Gastroesophageal sphincter (tissue), 4 donors: Measurements from ENCODE around the gene KCNA1. TPM values are rescaled to one million over a fixed set of nuclear protein-coding genes. Genes with fewer than 3 reads are reported as not detected.
A peak's percentile ranks its signal among the peaks of the same experiment; 100 is the strongest.

Experiments used
- ATAC-seq: fragments of 150-250 bp; one replicate; pipeline ENCODE4 v1.9.1; 2016; ENCODE audit warnings: mild to moderate bottlenecking, moderate library complexity
- H3K27ac ChIP-seq, 4 donors: fragments of 200-600 bp; sonication (generic) in 3 of 4; 1 replicate in 3 of 4; 2 replicates in 1 of 4; pipeline ENCODE4 v1.5.1; 2016 to 2019
- H3K27me3 ChIP-seq: fragments of 200-600 bp; sonication (generic); one replicate; pipeline ENCODE4 v1.5.1; 2019
- H3K36me3 ChIP-seq, 2 donors: fragments of 200-600 bp; sonication (generic); one replicate each; pipeline ENCODE4 v1.5.1; 2019; ENCODE audit warnings: control low read depth in 1 of 2
- H3K4me1 ChIP-seq, 3 donors: fragments of 200-600 bp; sonication (generic); 1 replicate in 2 of 3; 2 replicates in 1 of 3; pipeline ENCODE4 v1.5.1; 2016 to 2019; ENCODE audit warnings: control low read depth in 2 of 3
- H3K4me3 ChIP-seq, 2 donors: fragments of 200-600 bp; sonication (generic); one replicate each; pipeline ENCODE4 v1.5.1; 2019; ENCODE audit warnings: mild to moderate bottlenecking in 1 of 2, moderate library complexity in 1 of 2
- H3K9me3 ChIP-seq, 3 donors: fragments of 200-600 bp; sonication (generic); one replicate each; pipeline ENCODE4 v1.5.1; 2017 to 2019; ENCODE audit warnings: control low read depth in 2 of 3
- EP300 ChIP-seq: sonication (generic); formaldehyde crosslinking; IDR thresholded peaks from one replicate; pipeline ENCODE4 v1.6.1; 2017; ENCODE audit warnings: antibody characterized with exemption, mild to moderate bottlenecking
- POLR2A ChIP-seq, 2 donors: fragments of 450-650 bp; IDR thresholded peaks; one replicate each; pipeline ENCODE4 v1.6.1; 2017; ENCODE audit warnings: antibody characterized with exemption in 2 of 2, mild to moderate bottlenecking in 2 of 2, moderate library complexity in 1 of 2
- POLR2AphosphoS5 ChIP-seq: sonication (generic); formaldehyde crosslinking; IDR thresholded peaks from one replicate; pipeline ENCODE4 v1.6.1; 2017; ENCODE audit warnings: antibody characterized with exemption
- WGBS, 2 donors: methylation state at CpG; one replicate each; pipeline ENCODE4 v1.1.5; 2018; ENCODE audit warnings: low coverage in 1 of 2; 5-methylcytosine and 5-hydroxymethylcytosine counted together
- total RNA-seq, 4 donors: library from RNA; depleted of rRNA; stranded (reverse); fragments of >200 nt; gene quantifications; one replicate each; pipeline ENCODE4 v1.1.0, GENCODE V29; 2016
- TF ChIP-seq, protein P1 (sequence below), 4 experiments: fragments of 200-600 bp in 2 of 4; fragments of 450-650 bp in 2 of 4; sonication (generic) in 1 of 4; IDR thresholded peaks; one replicate each; pipeline ENCODE4 v1.5.1; 2017 to 2019; ENCODE audit warnings: antibody characterized with exemption in 4 of 4, mild to moderate bottlenecking in 2 of 4, moderate library complexity in 2 of 4

KCNA1 gene
- under 1 TPM in 2 of 4 donors, not detected in 2; 0.08 to 0.13 TPM for total RNA-seq

DNA sequence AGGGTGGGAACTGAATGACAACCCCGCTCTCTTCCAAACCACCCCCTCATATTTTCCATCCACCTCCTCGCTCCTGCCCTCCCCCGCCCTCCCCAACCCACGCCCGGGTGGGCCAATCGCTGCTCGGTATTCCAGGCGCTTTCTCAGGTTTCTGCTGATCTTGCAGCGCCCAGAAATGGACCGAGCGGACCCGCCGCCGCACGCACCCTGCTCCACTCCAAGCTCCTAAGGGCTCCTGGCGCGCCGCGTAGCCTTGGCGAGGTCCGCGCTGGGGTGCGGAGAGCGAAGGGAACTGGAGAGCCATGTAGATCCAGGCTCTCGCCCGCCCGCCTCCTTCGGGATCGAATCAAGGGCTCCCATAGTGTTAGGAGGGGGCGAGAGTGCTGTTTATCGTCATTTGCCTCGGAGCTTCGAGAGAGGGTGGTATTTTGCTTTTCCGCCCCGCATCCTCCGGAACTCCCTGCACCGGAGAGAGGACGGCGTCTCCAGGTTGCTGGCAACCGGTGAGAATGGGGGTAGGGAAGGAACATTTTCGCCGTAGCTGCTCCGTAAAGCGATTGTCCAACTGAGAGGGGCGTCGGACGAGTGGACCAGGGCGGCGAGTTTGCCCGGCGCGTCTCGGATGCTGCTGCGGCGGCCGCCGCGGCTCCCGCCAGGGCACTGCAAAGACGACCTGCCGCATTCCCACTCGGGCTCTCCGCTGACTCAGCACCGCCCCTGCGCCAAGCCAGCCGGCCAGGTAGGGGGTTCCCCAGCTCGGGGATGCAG lies at the start of gene KCNA1:
TSS of gene KCNA1 (plus strand) at position 172 of the 768 bp plus-strand sequence. CDS start 1,474 bp downstream, outside the sequence.
- Histone ChIP-seq H3K4me1 (peaks cover 0 to 32% (median 21%) of the 10 kb centered on the region in 3 donors), H3K4me3 (peak within 1 kb of the TSS; percentile 16 to 50), H3K27ac (no peak within 1 kb of the TSS), H3K36me3 (no peaks in the 10 kb centered on the region), H3K27me3 (peaks cover 87% of the 10 kb centered on the region), H3K9me3 (no peaks in the 10 kb centered on the region)
- peak; percentile 31 for ATAC-seq
- no peak for TF ChIP-seq EP300
- TF ChIP-seq POLR2AphosphoS5, result no peak
- no peak for TF ChIP-seq POLR2A (IDR thresholded peaks at IDR 0.05)
- TF ChIP-seq, protein P1, sequence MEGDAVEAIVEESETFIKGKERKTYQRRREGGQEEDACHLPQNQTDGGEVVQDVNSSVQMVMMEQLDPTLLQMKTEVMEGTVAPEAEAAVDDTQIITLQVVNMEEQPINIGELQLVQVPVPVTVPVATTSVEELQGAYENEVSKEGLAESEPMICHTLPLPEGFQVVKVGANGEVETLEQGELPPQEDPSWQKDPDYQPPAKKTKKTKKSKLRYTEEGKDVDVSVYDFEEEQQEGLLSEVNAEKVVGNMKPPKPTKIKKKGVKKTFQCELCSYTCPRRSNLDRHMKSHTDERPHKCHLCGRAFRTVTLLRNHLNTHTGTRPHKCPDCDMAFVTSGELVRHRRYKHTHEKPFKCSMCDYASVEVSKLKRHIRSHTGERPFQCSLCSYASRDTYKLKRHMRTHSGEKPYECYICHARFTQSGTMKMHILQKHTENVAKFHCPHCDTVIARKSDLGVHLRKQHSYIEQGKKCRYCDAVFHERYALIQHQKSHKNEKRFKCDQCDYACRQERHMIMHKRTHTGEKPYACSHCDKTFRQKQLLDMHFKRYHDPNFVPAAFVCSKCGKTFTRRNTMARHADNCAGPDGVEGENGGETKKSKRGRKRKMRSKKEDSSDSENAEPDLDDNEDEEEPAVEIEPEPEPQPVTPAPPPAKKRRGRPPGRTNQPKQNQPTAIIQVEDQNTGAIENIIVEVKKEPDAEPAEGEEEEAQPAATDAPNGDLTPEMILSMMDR (IDR thresholded peaks at IDR 0.05), result no peak
- 0% methylated on average over 1 to 12 of the region's 67 CpGs for WGBS, 2 donors

DNA sequence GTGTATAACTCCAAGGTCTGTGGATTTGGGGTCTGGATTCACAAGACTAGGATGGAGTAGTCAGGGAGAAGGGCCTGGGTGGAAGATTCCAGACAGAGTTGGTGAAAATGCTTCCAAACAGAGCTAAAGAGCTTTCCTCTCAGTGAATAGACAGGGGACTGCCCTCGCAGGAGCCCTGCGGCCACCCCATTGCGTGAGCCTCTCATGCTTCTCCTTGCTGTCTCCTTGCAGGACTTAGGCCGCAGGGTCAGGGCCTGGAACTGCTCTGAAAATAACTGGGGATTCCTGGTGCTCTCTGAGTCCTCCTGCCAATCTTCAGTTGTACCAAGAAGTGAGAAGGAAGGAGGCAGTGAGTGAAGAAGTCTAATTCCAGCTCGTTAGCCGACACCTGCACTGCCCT lies 49.0 kb upstream of the KCNA1 start:
- no peaks in the 10 kb centered on the region for H3K9me3 ChIP-seq
- H3K27me3 ChIP-seq, result peaks cover 14% of the 10 kb centered on the region
- no peak overlapping the region for H3K27ac ChIP-seq
- H3K36me3 ChIP-seq, result no peaks in the 10 kb centered on the region
- no peak overlapping the region for H3K4me3 ChIP-seq
- 83 to 87% methylated on average over 3 of the region's 6 CpGs for WGBS, 2 donors
- no peak for ATAC-seq
- TF ChIP-seq POLR2AphosphoS5, result no peak
- peaks cover 0 to 36% (median 4%) of the 10 kb centered on the region in 3 donors for H3K4me1 ChIP-seq

DNA sequence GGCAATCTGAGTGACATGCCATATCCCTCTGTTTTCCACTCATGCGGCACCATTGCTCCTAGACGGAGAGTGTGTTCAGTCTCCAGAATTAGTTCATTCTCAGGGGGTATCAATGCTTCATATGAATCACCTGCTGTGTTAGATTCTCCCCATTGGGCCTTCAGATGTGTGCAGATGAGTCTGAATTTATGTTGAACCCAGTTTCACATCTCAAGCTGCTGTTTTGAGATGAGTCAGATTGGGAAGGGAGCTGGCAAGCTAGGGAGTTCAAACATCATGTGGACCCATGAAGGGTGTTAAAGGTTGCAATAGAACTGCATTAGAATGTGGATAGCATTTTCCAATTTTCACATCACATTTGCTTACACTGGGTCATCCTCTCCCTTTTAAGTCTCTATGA lies 46.9 kb upstream of the KCNA1 start:
- H3K4me1 ChIP-seq, result peaks cover 0 to 37% (median 4%) of the 10 kb centered on the region in 3 donors
- H3K27ac ChIP-seq, result no peak overlapping the region
- no peaks in the 10 kb centered on the region for H3K36me3 ChIP-seq
- H3K9me3 ChIP-seq, result no peaks in the 10 kb centered on the region
- 97% methylated on average over 2 of the region's 2 CpGs; no CpG with 5 or more reads in 1 of the 2 donors for WGBS, 2 donors
- TF ChIP-seq EP300 (no peak), POLR2A (IDR thresholded peaks at IDR 0.05) (no peak), POLR2AphosphoS5 (no peak)
- TF ChIP-seq, protein P1 (IDR thresholded peaks at IDR 0.05), result no peak
- no peak for ATAC-seq
- H3K4me3 ChIP-seq, result no peak overlapping the region
- peaks cover 27% of the 10 kb centered on the region for H3K27me3 ChIP-seq

DNA sequence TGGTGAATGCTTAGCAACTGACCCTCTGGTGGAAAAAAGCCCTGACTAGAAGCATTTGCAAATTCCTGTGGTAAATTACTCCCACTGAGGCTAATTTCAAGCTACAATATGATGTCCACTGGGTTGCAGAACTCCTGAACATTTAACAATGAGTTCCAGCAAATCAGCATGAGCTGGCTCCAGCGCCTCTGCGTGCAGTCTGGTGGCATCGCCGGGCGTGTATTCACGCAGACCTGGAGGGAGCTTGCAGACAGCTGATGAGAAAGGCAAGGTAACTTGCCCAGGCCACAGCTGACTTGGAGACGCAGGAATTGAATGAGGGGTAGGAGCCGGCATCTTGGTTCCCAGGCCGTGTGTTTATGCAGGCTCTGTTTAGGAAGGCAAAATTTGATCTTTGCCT lies 45.1 kb upstream of the KCNA1 start:
- no peak for TF ChIP-seq POLR2AphosphoS5
- TF ChIP-seq, protein P1 (IDR thresholded peaks at IDR 0.05), result no peak
- TF ChIP-seq EP300, result no peak
- no peak for TF ChIP-seq POLR2A (IDR thresholded peaks at IDR 0.05)
- H3K27ac ChIP-seq, result no peak overlapping the region
- H3K4me3 ChIP-seq, result no peak overlapping the region
- no peaks in the 10 kb centered on the region for H3K36me3 ChIP-seq
- 47 to 82% methylated on average over 5 to 6 of the region's 9 CpGs for WGBS, 2 donors
- peaks cover 41% of the 10 kb centered on the region for H3K27me3 ChIP-seq
- H3K4me1 ChIP-seq, result peaks cover 0 to 22% (median 0%) of the 10 kb centered on the region in 3 donors
- H3K9me3 ChIP-seq, result no peaks in the 10 kb centered on the region
- no peak for ATAC-seq

DNA sequence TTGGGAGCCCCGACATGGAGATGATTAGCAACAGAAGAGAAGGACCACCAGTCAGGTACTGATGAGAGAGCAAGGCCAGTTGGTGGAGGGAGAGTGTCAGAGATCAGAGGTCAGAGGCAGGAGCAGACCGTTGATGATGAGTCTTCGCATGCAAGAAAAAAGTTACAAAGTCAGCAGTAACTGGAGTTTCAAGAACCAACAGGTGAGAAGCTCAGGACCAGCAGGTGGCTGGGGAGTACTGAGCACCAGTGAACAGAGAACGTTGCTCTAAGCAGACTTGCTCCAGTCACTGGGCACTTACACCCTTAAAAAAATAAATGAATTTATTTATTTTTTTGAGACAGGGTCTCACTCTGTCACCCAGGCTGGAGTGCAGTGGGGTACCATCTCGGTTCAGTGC lies 44.5 kb upstream of the KCNA1 start:
- Histone ChIP-seq H3K9me3 (no peaks in the 10 kb centered on the region), H3K27ac (no peak overlapping the region), H3K4me3 (no peak overlapping the region), H3K36me3 (no peaks in the 10 kb centered on the region), H3K4me1 (peaks cover 0 to 16% (median 0%) of the 10 kb centered on the region in 3 donors), H3K27me3 (peaks cover 41% of the 10 kb centered on the region)
- 23 to 58% methylated on average over 2 to 4 of the region's 5 CpGs for WGBS, 2 donors
- no peak for TF ChIP-seq POLR2A (IDR thresholded peaks at IDR 0.05)
- TF ChIP-seq, protein P1 (IDR thresholded peaks at IDR 0.05), result no peak
- no peak for TF ChIP-seq EP300
- no peak for TF ChIP-seq POLR2AphosphoS5
- ATAC-seq, result no peak
